Measurements from ENCODE around the gene GNG13. TPM values are rescaled to one million over a fixed set of nuclear protein-coding genes. Genes with fewer than 3 reads are reported as not detected.

Gene GNG13
- total RNA-seq, 1 experiment from 2014 or later = 0.23 TPM

- TF ChIP-seq TCF7L2 (IDR thresholded peaks at IDR 0.05; ENCODE audit: low read depth, low read length) (no peak), SIN3A (IDR thresholded peaks at IDR 0.05; ENCODE audit: borderline replicate concordance, insufficient read depth, low read depth, low read length) (no peak), REST (IDR thresholded peaks at IDR 0.05; ENCODE audit: insufficient read depth in 1 of 2, low read depth in 2 of 2, low read length in 1 of 2) (no peak), CTCF (IDR thresholded peaks at IDR 0.05) (no peak), POLR2AphosphoS5 (IDR thresholded peaks at IDR 0.05; ENCODE audit: low read depth, low read length) (no peak)
- H3K4me1 ChIP-seq (ENCODE audit: control insufficient read depth, insufficient read depth, low read length) = peaks cover 43% of the 10 kb centered on the region
- no TSS peak for BruUV-seq (replicated peaks)
- CTCF ChIA-PET = interaction anchor here (0.5 to 0.7 kb wide), 4 partner anchors 46 to 577 kb away, joined by 3 to 7 read pairs (median 4); no protein-coding TSS in a partner anchor
- DNase-seq (ENCODE audit: low read depth, low spot score) = no peak
- no peaks in the 10 kb centered on the region for H3K27me3 ChIP-seq (ENCODE audit: control insufficient read depth, insufficient read depth, low read length)
- no peaks in the 10 kb centered on the region for H3K36me3 ChIP-seq (ENCODE audit: control insufficient read depth, insufficient read depth, low read length)
- no peak overlapping the region for H3K4me3 ChIP-seq (ENCODE audit: low read depth in 2 of 2, low read length in 2 of 2)
- intact Hi-C loops (cut with micrococcal nuclease; ENCODE audit: unreplicated experiment) (no loop called here), in situ Hi-C loops (cut with HindIII; ENCODE audit: low pct_unique_long_range_greater_than_20kb, low sequenced_read_pairs) (no loop called here)
- POLR2A ChIA-PET = interaction anchor here (0.6 to 1.1 kb wide), 2 partner anchors 24 to 44 kb away, joined by 3 to 5 read pairs; no protein-coding TSS in a partner anchor
- ATAC-seq = no peak
- no peak overlapping the region for H3K27ac ChIP-seq (ENCODE audit: low read length)
- no peaks in the 10 kb centered on the region for H3K9me3 ChIP-seq (ENCODE audit: control insufficient read depth, insufficient read depth, low read depth, low read length)
These were observed 3.2 kb upstream of the GNG13 start for GRCh38 chr16:803754-804080.

GRCh38 chr16:802914-803753, 2.6 kb upstream of the GNG13 start:
- TF ChIP-seq CTCF (IDR thresholded peaks at IDR 0.05) = no peak
- TF ChIP-seq SIN3A (IDR thresholded peaks at IDR 0.05; ENCODE audit: borderline replicate concordance, insufficient read depth, low read depth, low read length) = no peak
- no peak for TF ChIP-seq TCF7L2 (IDR thresholded peaks at IDR 0.05; ENCODE audit: low read depth, low read length)
- no peak for TF ChIP-seq REST (IDR thresholded peaks at IDR 0.05; ENCODE audit: insufficient read depth in 1 of 2, low read depth in 2 of 2, low read length in 1 of 2)
- no peak for TF ChIP-seq POLR2AphosphoS5 (IDR thresholded peaks at IDR 0.05; ENCODE audit: low read depth, low read length)
- POLR2A ChIA-PET = interaction anchor here (0.6 to 1.1 kb wide), 2 partner anchors 25 to 43 kb away, joined by 3 to 5 read pairs; no protein-coding TSS in a partner anchor
- no TSS peak for BruUV-seq (replicated peaks)
- no peak for ATAC-seq
- no peaks in the 10 kb centered on the region for H3K27me3 ChIP-seq (ENCODE audit: control insufficient read depth, insufficient read depth, low read length)
- peaks cover 40% of the 10 kb centered on the region for H3K4me1 ChIP-seq (ENCODE audit: control insufficient read depth, insufficient read depth, low read length)
- H3K27ac ChIP-seq (ENCODE audit: low read length) = no peak overlapping the region
- in situ Hi-C loops (cut with HindIII; ENCODE audit: low pct_unique_long_range_greater_than_20kb, low sequenced_read_pairs) = no loop called here
- H3K4me3 ChIP-seq (ENCODE audit: low read depth in 2 of 2, low read length in 2 of 2) = no peak overlapping the region
- DNase-seq (ENCODE audit: low read depth, low spot score) = no peak
- no peaks in the 10 kb centered on the region for H3K9me3 ChIP-seq (ENCODE audit: control insufficient read depth, insufficient read depth, low read depth, low read length)
- intact Hi-C loops (cut with micrococcal nuclease; ENCODE audit: unreplicated experiment) = no loop called here
- no peaks in the 10 kb centered on the region for H3K36me3 ChIP-seq (ENCODE audit: control insufficient read depth, insufficient read depth, low read length)
- CTCF ChIA-PET = interaction anchor here (0.5 to 0.7 kb wide), 4 partner anchors 12 to 342 kb away, joined by 3 to 7 read pairs (median 5); no protein-coding TSS in a partner anchor

All from Panc1 (cell line).